ENCODE data around the gene ZNF891.

GRCh38 chr12:133165776-133166175, 35.7 kb upstream of the ZNF891 start:
- TF ChIP-seq CTCF (conservative IDR thresholded peaks at IDR 0.05; ENCODE audit: low read depth, low read length) = no peak
- no peak for TF ChIP-seq MAFK (IDR thresholded peaks at IDR 0.05; ENCODE audit: low read depth, low read length)
- no peak for TF ChIP-seq BHLHE40 (IDR thresholded peaks at IDR 0.05; ENCODE audit: low read depth, low read length)
- TF ChIP-seq RCOR1 (IDR thresholded peaks at IDR 0.05; ENCODE audit: insufficient replicate concordance, low read length) = no peak
- TF ChIP-seq, protein P1, sequence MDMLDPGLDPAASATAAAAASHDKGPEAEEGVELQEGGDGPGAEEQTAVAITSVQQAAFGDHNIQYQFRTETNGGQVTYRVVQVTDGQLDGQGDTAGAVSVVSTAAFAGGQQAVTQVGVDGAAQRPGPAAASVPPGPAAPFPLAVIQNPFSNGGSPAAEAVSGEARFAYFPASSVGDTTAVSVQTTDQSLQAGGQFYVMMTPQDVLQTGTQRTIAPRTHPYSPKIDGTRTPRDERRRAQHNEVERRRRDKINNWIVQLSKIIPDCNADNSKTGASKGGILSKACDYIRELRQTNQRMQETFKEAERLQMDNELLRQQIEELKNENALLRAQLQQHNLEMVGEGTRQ (IDR thresholded peaks at IDR 0.05; ENCODE audit: low read depth, low read length) = no peak
- TF ChIP-seq RAD21 (IDR thresholded peaks at IDR 0.05; ENCODE audit: low read length) = no peak
